ENCODE measurements around the gene IGF1R. TPM values are rescaled to one million over a fixed set of nuclear protein-coding genes. Genes with fewer than 3 reads are reported as not detected.

Gene IGF1R
- total RNA-seq, 2 donors from 2014 or later, result 35.0 to 37.0 TPM

- no peaks in the 10 kb centered on the region for H3K9me3 ChIP-seq
- intact Hi-C loops (cut with DNase I), result no loop called here
- no peak overlapping the region for H3K27ac ChIP-seq
- H3K36me3 ChIP-seq, result no peaks in the 10 kb centered on the region
- H3K4me1 ChIP-seq, result no peaks in the 10 kb centered on the region
- TF ChIP-seq CTCF (IDR thresholded peaks at IDR 0.05), result no peak
- no peaks in the 10 kb centered on the region for H3K27me3 ChIP-seq
- no peak overlapping the region for H3K9ac ChIP-seq (ENCODE audit: low read depth in 2 of 2, low read length in 2 of 2)
- no peak for DNase-seq
- H3K4me3 ChIP-seq, result no peak overlapping the region
Observed at GRCh38 chr15:98812716-98813446, 164.5 kb downstream of the IGF1R start.

- Histone ChIP-seq H3K27ac (no peak overlapping the region), H3K27me3 (no peaks in the 10 kb centered on the region), H3K9ac (ENCODE audit: low read depth in 2 of 2, low read length in 2 of 2) (no peak overlapping the region), H3K9me3 (no peaks in the 10 kb centered on the region), H3K36me3 (no peaks in the 10 kb centered on the region), H3K4me1 (no peaks in the 10 kb centered on the region), H3K4me3 (no peak overlapping the region)
- intact Hi-C loops (cut with DNase I), result no loop called here
- no peak for TF ChIP-seq CTCF (IDR thresholded peaks at IDR 0.05)
- no peak for DNase-seq
Observed at GRCh38 chr15:98813951-98814350, 165.6 kb downstream of the IGF1R start.

- intact Hi-C loops (cut with DNase I), result no loop called here
- Histone ChIP-seq H3K36me3 (no peaks in the 10 kb centered on the region), H3K9me3 (no peaks in the 10 kb centered on the region), H3K4me1 (no peaks in the 10 kb centered on the region), H3K27me3 (no peaks in the 10 kb centered on the region), H3K9ac (ENCODE audit: low read depth in 2 of 2, low read length in 2 of 2) (no peak overlapping the region), H3K27ac (no peak overlapping the region), H3K4me3 (no peak overlapping the region)
- TF ChIP-seq CTCF (IDR thresholded peaks at IDR 0.05), result no peak
- DNase-seq, result no peak
Observed at GRCh38 chr15:98815207-98815606, 166.9 kb downstream of the IGF1R start.

- Histone ChIP-seq H3K27me3 (no peaks in the 10 kb centered on the region), H3K36me3 (no peaks in the 10 kb centered on the region), H3K9me3 (no peaks in the 10 kb centered on the region)
Observed at GRCh38 chr15:98817745-98818144, 169.4 kb downstream of the IGF1R start.

GRCh38 chr15:98823012-98823458, 174.7 kb downstream of the IGF1R start:
- intact Hi-C loops (cut with DNase I), result no loop called here
- no peaks in the 10 kb centered on the region for H3K4me1 ChIP-seq
- peak overlapping the region; percentile 22 for H3K27ac ChIP-seq
- no peak overlapping the region for H3K9ac ChIP-seq (ENCODE audit: low read depth in 2 of 2, low read length in 2 of 2)
- TF ChIP-seq CTCF (IDR thresholded peaks at IDR 0.05), result no peak
- DNase-seq, result no peak
- H3K4me3 ChIP-seq, result no peak overlapping the region
- no peaks in the 10 kb centered on the region for H3K9me3 ChIP-seq
- H3K27me3 ChIP-seq, result no peaks in the 10 kb centered on the region
- H3K36me3 ChIP-seq, result no peaks in the 10 kb centered on the region

More at GRCh38 chr15:98817745-98818144, 169.4 kb downstream of the IGF1R start:
- H3K4me1 ChIP-seq, result no peaks in the 10 kb centered on the region
- DNase-seq, result no peak
- H3K4me3 ChIP-seq, result no peak overlapping the region
- no peak for TF ChIP-seq CTCF (IDR thresholded peaks at IDR 0.05)
- no peak overlapping the region for H3K27ac ChIP-seq
- no peak overlapping the region for H3K9ac ChIP-seq (ENCODE audit: low read depth in 2 of 2, low read length in 2 of 2)
- intact Hi-C loops (cut with DNase I), result no loop called here

Data from colonic mucosa (tissue), 4 donors.